Stimulated activated naive CD8-positive, alpha-beta T cell treated with anti-CD3 and anti-CD28 coated beads, Interleukin-15, amount 100 ng/mL, for 72 hours (primary cell): ENCODE measurements around the gene SLC30A2.

Source experiments
- ATAC-seq: fragments of 150-1000 bp; cut with Tn5 transposase; 2 replicates; pipeline ENCODE4 v1.10.0; 2021; ENCODE audit warnings: mild to moderate bottlenecking, moderate library complexity
- DNase-seq, 2 donors: peaks; one replicate each; pipeline ENCODE4 v3.0.0; 2021 to 2022
- H3K27ac Mint-ChIP-seq, 2 donors: one replicate each; pipeline ENCODE4 v1.8.0; 2022; ENCODE audit warnings: mild to moderate bottlenecking in 2 of 2, mixed read lengths in 2 of 2, moderate library complexity in 2 of 2
- H3K27me3 Mint-ChIP-seq: one replicate; pipeline ENCODE4 v1.8.0; 2022; ENCODE audit warnings: mixed read lengths
- H3K4me1 Mint-ChIP-seq: one replicate; pipeline ENCODE4 v1.8.0; 2022; ENCODE audit warnings: mild to moderate bottlenecking, mixed read lengths
- H3K4me3 Mint-ChIP-seq, 2 donors: one replicate each; pipeline ENCODE4 v1.8.0; 2022; ENCODE audit warnings: mild to moderate bottlenecking in 2 of 2, mixed read lengths in 2 of 2, moderate library complexity in 1 of 2
- H3K9me3 Mint-ChIP-seq, 2 donors: one replicate each; pipeline ENCODE4 v1.8.0; 2022; ENCODE audit warnings: mixed read lengths in 2 of 2

Gene SLC30A2

DNA sequence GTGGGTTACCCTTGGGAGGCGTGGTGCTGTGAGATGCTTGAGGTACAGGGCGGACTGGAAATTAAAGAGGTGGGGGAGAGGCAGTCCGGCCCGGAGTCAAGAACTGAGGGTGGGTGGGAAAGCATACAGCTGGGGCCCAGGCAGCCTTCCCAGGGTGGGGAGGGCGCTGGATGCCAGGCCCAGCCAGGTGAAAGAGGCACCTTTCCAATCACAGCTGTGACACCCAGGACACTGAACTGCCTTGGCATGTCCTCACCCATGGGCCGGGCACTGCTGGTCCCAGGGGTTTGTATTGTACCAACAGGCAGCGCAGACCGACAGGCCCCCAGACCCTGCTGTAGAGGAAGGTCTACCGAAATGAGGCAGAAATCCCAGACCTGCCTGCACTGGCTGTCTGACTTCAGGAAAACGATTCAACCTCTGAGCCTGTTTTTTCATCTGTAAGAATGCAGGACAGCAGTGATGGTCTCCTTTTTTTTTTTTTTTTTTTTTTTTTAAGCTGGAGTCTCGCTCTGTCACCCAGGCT, 9.1 kb downstream of the SLC30A2 start:
- Mint-ChIP-seq H3K27me3 (peaks cover 32% of the 10 kb centered on the region), H3K4me1 (peaks cover 24% of the 10 kb centered on the region), H3K4me3 (no peak overlapping the region), H3K9me3 (no peaks in the 10 kb centered on the region), H3K27ac (no peak overlapping the region)
- no peak for ATAC-seq
- no peak for DNase-seq

DNA sequence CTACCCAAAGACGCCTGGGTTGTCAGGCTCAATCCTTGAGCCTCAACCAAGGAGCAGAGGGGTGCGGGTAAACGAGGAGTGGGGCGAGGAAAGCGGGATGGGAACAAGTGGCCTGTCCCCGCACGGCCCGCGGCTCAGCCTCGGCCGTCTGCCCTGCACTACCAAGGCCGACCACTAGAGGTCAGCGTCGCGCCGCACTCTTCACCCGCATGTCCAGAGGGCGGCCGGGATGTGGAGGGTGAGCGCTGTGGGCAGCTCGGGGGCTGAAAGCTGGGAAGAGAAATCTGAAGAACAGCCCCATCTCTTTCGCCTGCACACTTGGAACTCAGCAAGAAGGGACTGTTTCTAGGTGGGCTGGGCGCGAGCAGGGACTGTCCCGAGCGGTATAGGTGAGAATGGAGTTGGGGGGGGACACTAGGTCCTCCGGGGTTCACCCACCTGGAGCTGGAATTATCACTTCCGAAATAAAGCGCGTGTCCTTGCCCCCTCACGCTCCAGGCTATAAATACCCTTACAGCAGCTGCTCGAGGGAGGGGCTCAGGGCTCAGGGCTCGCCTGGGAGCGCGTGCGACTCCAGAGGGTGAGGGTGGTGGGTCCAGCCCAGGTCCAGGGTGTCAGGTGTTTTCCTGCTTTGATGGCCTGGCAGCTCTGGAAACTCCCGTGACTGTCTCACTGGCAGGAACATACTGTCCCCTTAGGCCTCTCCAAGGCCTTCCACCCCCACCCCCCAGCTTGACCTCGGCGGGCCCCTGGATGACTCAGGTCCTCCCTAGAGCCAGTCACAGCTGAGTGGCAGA, 9.8 kb downstream of the SLC30A2 start:
- Mint-ChIP-seq H3K27ac (peak overlapping the region; percentile 71 to 89), H3K4me3 (peak overlapping the region; percentile 93 to 98), H3K9me3 (no peaks in the 10 kb centered on the region), H3K4me1 (peaks cover 24% of the 10 kb centered on the region), H3K27me3 (peaks cover 27% of the 10 kb centered on the region)
- DNase-seq (peak; percentile 78 to 87), ATAC-seq (peak; percentile 78)

DNA sequence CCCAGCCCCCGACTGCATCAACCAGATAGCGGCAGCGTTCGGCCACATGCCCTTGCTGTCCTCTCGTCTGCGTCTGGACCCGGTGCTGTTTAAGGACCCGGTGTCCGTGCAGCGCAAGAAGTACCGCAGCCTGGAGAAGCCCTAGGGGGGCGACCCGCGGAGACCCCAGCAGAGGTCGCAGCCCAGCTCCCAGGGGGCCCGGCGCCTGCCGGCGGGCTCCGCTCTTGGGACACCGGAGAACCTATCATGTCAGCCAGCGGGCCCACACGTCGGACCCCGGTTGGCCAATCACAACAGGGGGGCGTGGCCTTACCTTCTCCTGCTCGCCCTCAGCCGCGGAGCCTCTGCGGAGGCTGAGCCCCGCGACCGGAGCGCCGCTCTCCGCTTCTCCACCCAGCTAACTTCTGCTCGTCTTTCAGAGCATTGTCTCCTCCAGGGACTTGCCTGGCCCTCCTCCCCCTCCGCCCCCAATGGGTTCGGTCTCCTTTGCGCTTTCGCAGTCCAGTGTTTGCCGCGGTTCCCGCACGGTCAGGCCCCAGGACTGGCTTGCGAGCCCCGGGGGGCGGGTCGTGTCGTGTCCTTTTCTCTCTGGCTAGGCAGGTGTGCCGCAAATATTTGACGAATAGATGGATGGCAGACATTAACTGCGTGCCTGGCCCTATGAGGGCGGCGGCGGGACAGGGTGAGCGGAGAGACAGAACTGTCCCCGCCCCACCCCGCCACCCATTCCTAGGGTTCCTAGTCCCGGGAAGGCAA, 10.5 kb downstream of the SLC30A2 start:
- H3K4me3 Mint-ChIP-seq: peak overlapping the region; percentile 93 to 98
- peaks cover 24% of the 10 kb centered on the region for H3K27me3 Mint-ChIP-seq
- peaks cover 24% of the 10 kb centered on the region for H3K4me1 Mint-ChIP-seq
- H3K27ac Mint-ChIP-seq: peak overlapping the region; percentile 71 to 89
- ATAC-seq (peak; percentile 95), DNase-seq (peak; percentile 87 to 91)
- no peaks in the 10 kb centered on the region for H3K9me3 Mint-ChIP-seq

DNA sequence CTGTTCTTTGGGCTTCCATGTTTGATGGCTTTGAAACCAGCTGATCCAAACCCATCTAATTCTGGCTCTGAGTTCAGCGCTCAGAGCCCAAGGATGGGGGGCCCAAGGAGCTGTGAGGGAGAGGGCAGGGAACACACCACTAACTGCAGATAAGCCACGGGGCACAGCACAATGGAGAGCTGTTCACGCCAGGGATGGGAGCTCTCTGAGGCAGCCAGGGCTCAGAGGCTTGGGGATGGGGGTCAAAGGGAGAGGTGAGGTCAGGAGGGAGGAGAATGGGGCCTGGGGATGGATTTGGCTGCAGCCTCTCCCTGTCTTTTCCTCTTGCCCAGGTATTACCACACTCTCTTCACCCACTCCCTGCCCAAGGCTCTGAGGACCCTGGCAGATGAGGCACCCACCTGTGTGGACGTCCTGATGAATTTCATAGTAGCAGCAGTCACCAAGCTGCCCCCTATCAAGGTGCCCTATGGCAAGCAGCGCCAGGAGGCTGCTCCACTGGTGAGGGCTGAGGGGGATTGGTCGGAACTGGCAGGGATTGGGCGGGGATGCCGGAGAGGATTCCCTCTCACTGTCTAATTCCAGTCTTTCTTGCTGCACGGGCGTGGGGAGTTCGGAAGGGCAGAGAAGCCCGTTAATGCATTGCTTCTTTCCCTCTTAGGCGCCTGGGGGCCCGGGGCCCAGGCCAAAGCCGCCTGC, 11.3 kb downstream of the SLC30A2 start:
- DNase-seq: no peak
- Mint-ChIP-seq H3K4me3 (peak overlapping the region; percentile 93 to 98), H3K4me1 (peaks cover 24% of the 10 kb centered on the region), H3K27ac (no peak overlapping the region), H3K9me3 (no peaks in the 10 kb centered on the region), H3K27me3 (peaks cover 26% of the 10 kb centered on the region)
- ATAC-seq: no peak

- ATAC-seq (no peak), DNase-seq (no peak)
- H3K27me3 Mint-ChIP-seq: peaks cover 23% of the 10 kb centered on the region
- H3K9me3 Mint-ChIP-seq: no peaks in the 10 kb centered on the region
- H3K27ac Mint-ChIP-seq: no peak overlapping the region
- H3K4me1 Mint-ChIP-seq: peaks cover 27% of the 10 kb centered on the region
- no peak overlapping the region for H3K4me3 Mint-ChIP-seq
These were observed 13.1 kb downstream of the SLC30A2 start for GRCh38 chr1:26032656-26033357.

DNA sequence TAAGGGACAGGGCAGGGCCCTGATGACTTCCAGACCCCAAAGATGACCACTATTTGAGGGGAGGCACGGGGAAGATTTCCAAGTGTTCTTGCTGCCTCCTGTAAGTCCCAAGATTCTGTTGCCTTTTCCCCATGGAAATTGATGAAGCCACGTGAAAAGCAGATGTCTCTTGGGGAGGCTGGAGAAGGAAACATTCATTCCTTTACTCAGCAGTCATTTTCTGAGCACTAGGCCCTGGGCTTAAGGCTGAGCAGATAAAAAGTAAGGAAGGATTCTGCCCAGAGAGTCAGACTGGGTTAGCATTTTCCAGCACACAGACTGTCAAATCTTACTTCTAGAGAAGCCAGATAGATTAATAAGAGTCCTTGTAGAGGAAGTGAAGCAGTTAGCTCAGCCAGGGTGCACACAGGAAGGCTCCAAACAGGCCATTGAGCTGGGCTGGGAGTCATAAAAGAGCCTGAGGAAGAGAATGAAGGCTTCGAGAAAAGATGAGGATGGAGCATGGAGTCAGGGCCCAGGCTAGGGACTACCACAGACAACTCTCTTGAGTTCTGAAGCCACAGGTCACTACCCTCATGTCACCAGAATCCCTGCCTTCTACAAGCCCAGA, 14.2 kb downstream of the SLC30A2 start:
- Mint-ChIP-seq H3K4me3 (no peak overlapping the region), H3K4me1 (peaks cover 28% of the 10 kb centered on the region), H3K9me3 (no peaks in the 10 kb centered on the region), H3K27ac (no peak overlapping the region), H3K27me3 (peaks cover 23% of the 10 kb centered on the region)
- ATAC-seq (no peak), DNase-seq (no peak)

GRCh38 chr1:26031196-26031595, 14.7 kb downstream of the SLC30A2 start:
- Mint-ChIP-seq H3K9me3 (no peaks in the 10 kb centered on the region), H3K27me3 (peaks cover 23% of the 10 kb centered on the region), H3K4me3 (no peak overlapping the region), H3K4me1 (peaks cover 23% of the 10 kb centered on the region), H3K27ac (no peak overlapping the region)
- ATAC-seq (no peak), DNase-seq (no peak)

- no peaks in the 10 kb centered on the region for H3K9me3 Mint-ChIP-seq
- H3K4me3 Mint-ChIP-seq: no peak overlapping the region
- H3K27ac Mint-ChIP-seq: no peak overlapping the region
- ATAC-seq (no peak), DNase-seq (no peak)
- peaks cover 15% of the 10 kb centered on the region for H3K4me1 Mint-ChIP-seq
- H3K27me3 Mint-ChIP-seq: peaks cover 23% of the 10 kb centered on the region
These were observed 15.9 kb downstream of the SLC30A2 start for GRCh38 chr1:26029864-26030481.

DNA sequence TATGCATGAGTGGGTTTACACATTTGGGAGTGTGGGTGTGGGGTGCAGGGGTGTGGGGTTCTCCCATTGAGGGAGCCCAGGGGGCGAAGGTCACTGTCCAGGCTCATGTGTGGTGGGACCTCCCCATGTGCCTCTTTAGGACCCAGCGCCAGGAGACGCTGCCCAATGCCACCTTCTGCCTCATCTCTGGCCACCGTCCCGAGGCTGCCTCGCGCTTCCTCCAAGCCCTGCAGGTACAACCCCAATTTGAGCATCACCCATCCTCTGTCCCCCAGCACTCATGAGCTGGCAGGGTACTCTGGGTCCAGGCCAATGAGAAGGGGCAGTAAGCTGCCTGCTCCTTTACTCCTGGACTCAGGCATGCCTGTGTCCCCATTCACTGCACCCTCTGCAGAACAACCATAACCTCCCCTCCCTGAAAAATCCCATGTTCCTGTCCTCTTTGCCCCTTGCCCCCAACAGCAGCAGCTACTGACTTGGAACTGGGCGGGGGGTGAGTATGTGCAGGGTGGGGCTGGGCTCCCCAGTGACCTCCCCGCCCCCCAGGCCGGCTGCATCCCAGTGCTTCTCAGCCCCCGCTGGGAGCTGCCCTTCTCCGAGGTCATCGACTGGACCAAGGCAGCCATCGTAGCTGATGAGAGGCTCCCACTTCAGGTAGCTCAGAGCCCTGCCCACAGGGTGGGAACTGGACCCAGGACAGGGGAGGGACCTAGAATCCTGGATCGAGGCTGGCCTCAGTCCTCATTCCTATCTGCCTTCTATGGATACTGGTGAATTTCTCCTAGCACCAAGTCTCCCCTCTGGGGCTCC, 16.7 kb downstream of the SLC30A2 start:
- Mint-ChIP-seq H3K27me3 (peaks cover 18% of the 10 kb centered on the region), H3K4me3 (no peak overlapping the region), H3K27ac (no peak overlapping the region), H3K4me1 (peaks cover 8% of the 10 kb centered on the region), H3K9me3 (no peaks in the 10 kb centered on the region)
- DNase-seq (no peak), ATAC-seq (no peak)

DNA sequence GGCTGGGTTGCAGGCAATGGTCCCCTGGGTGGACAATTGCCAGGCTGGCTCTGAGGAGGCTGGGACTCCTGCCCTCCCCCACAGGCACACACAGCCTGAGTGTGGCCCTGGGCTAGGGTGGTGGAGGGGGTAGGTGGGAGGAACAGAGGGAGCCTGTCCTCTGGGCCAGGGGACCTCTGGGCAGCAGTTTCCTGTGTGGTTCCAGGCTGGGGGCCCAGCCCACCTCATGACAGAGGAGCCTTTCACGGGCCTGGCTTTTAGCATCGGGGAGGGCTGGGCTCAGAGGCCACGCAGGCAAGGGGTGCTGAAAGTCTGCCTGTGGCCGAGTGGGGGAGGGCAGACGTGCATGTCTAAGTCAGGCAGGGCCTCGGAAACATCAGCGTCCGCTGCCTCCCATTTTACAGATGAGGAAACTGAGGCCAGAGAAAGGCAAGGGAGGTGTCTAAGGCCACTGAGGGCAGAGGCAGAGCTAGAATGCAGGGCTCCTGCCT, 17.4 kb downstream of the SLC30A2 start:
- no peak for DNase-seq
- H3K4me1 Mint-ChIP-seq: peaks cover 6% of the 10 kb centered on the region
- no peak overlapping the region for H3K27ac Mint-ChIP-seq
- H3K4me3 Mint-ChIP-seq: no peak overlapping the region
- no peak for ATAC-seq
- H3K27me3 Mint-ChIP-seq: peaks cover 11% of the 10 kb centered on the region
- no peaks in the 10 kb centered on the region for H3K9me3 Mint-ChIP-seq

GRCh38 chr1:26027716-26028489, 18.0 kb downstream of the SLC30A2 start:
- DNase-seq (no peak), ATAC-seq (peak; percentile 60)
- Mint-ChIP-seq H3K4me1 (peaks cover 6% of the 10 kb centered on the region), H3K27me3 (peaks cover 11% of the 10 kb centered on the region), H3K27ac (no peak overlapping the region), H3K9me3 (no peaks in the 10 kb centered on the region), H3K4me3 (no peak overlapping the region)

- H3K27ac Mint-ChIP-seq: no peak overlapping the region
These were observed 20.4 kb downstream of the SLC30A2 start for GRCh38 chr1:26025517-26025916.

DNA sequence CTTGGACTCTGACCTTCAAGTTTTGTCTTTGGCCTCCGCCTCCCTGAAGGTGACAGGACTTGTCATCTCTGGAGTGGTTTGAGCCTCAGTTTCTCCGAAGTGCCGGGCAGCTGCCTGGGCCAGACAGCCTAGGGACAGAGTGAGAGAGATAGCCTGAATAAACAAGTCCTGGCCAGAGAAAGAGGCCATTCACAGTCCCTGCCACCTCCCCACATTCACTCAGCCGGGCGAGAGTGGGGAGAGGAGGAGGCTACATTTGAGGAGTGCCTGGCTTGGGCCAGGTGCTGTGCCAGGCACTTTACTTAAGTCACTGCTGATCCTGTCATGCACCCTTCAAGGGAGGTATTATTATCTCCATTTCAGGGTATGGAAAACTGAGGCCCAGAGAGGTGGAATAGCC, 20.9 kb downstream of the SLC30A2 start:
- no peaks in the 10 kb centered on the region for H3K9me3 Mint-ChIP-seq
- H3K4me3 Mint-ChIP-seq: no peak overlapping the region
- H3K4me1 Mint-ChIP-seq: peaks cover 12% of the 10 kb centered on the region
- DNase-seq (no peak), ATAC-seq (no peak)
- H3K27me3 Mint-ChIP-seq: peaks cover 21% of the 10 kb centered on the region
- no peak overlapping the region for H3K27ac Mint-ChIP-seq

More at GRCh38 chr1:26025517-26025916, 20.4 kb downstream of the SLC30A2 start:
- Mint-ChIP-seq H3K4me1 (peaks cover 7% of the 10 kb centered on the region), H3K4me3 (no peak overlapping the region), H3K27me3 (peaks cover 21% of the 10 kb centered on the region), H3K9me3 (no peaks in the 10 kb centered on the region)
- ATAC-seq (no peak), DNase-seq (no peak)
